ENCODE measurements around the gene NAB2. TPM values are rescaled to one million over a fixed set of nuclear protein-coding genes. Genes with fewer than 3 reads are reported as not detected.

The NAB2 gene
- total and polyA plus RNA-seq, 2 of the 8 experiments (the other 6 are each of a cell fraction or from before 2014, with no cell fraction given), result 20.9 to 23.5 TPM

GRCh38 chr12:57091638-57092528 is 3.0 kb downstream of the NAB2 start:
- no peak for TF ChIP-seq KDM5A (IDR thresholded peaks at IDR 0.05; ENCODE audit: low read length)
- TF ChIP-seq POLR2A (IDR thresholded peaks at IDR 0.05; ENCODE audit: control extremely low read depth in 1 of 2, low read depth in 2 of 2, low read length in 2 of 2), result 0 out of 3 replicates have a peak, but pooled peaks of 1 of the 2 experiments have one; percentile 13
- no peak for TF ChIP-seq SUZ12 (IDR thresholded peaks at IDR 0.05; ENCODE audit: low read length)
- Histone ChIP-seq H3K27ac (ENCODE audit: low read depth, low read length) (no peak overlapping the region), H3K23me2 (ENCODE audit: low read depth, low read length) (peaks cover 16% of the 10 kb centered on the region), H2AFZ (ENCODE audit: low read length) (no peak overlapping the region), H3K9me3 (ENCODE audit: insufficient read depth in 2 of 2, low read depth in 1 of 2, low read length in 1 of 2) (no peaks in the 10 kb centered on the region), H3K4ac (replicated peaks; ENCODE audit: insufficient read length, low read depth, low read length) (no peak overlapping the region), H4K8ac (ENCODE audit: extremely low read depth, insufficient read depth, low read length) (no peak overlapping the region), H3K79me2 (ENCODE audit: control insufficient read depth in 1 of 2, insufficient read depth in 2 of 2, low read length in 2 of 2) (peaks cover 0 to 18% of the 10 kb centered on the region in 2 experiments; a peak in 1 of 4 replicates), H3K4me3 (ENCODE audit: extremely low read depth in 1 of 4, insufficient read depth in 2 of 4, low read depth in 3 of 4, low read length in 4 of 4) (no peak overlapping the region), H4K91ac (replicated peaks; ENCODE audit: insufficient read length, low read length) (no peak overlapping the region), H4K20me1 (replicated peaks in 1 of 2; ENCODE audit: control insufficient read depth in 1 of 2, insufficient read depth in 2 of 2, low read length in 2 of 2) (peaks cover 4 to 11% of the 10 kb centered on the region in 2 experiments), H3K9ac (replicated peaks in 1 of 4; ENCODE audit: extremely low read depth in 1 of 4, low read depth in 3 of 4, low read length in 3 of 4) (no peak overlapping the region), H3K18ac (ENCODE audit: extremely low read depth, low read length) (no peak overlapping the region), H3K36me3 (ENCODE audit: control insufficient read depth in 2 of 4, insufficient read depth in 4 of 4, low read length in 3 of 4) (peaks cover 9 to 32% (median 18%) of the 10 kb centered on the region in 4 experiments), H3K4me2 (ENCODE audit: insufficient read depth in 1 of 2, low read depth in 2 of 2, low read length in 2 of 2) (no peak overlapping the region; a peak in 1 of 4 replicates), H3K27me3 (replicated peaks in 1 of 4; ENCODE audit: control insufficient read depth in 3 of 4, extremely low read depth in 1 of 4, insufficient read depth in 3 of 4, low read length in 3 of 4) (no peaks in the 10 kb centered on the region), H3K79me1 (ENCODE audit: low read depth, low read length) (peaks cover 4% of the 10 kb centered on the region), H3K14ac (ENCODE audit: insufficient read length) (no peak overlapping the region), H2AK5ac (ENCODE audit: low read depth, low read length) (no peak overlapping the region), H2BK20ac (ENCODE audit: low read length) (no peak overlapping the region), H3K23ac (ENCODE audit: insufficient read length) (no peak overlapping the region), H3K4me1 (replicated peaks in 1 of 4; ENCODE audit: control insufficient read depth in 3 of 4, insufficient read depth in 4 of 4, low read length in 3 of 4) (peaks cover 0 to 32% (median 21%) of the 10 kb centered on the region in 4 experiments; a peak in 6 of 7 replicates), H3K56ac (replicated peaks; ENCODE audit: insufficient read length, low read depth, low read length) (no peak overlapping the region), H2BK15ac (ENCODE audit: low read length) (no peak overlapping the region), H2BK12ac (ENCODE audit: low read depth, low read length) (no peak overlapping the region), H4K5ac (ENCODE audit: insufficient read length, low read depth, low read length) (no peak overlapping the region), H2BK120ac (replicated peaks; ENCODE audit: low read depth, low read length) (no peak overlapping the region), H2BK5ac (ENCODE audit: low read depth, low read length) (no peak overlapping the region)
- FAIRE-seq, result no peak
- 93% methylated on average over 20 of the region's 25 CpGs; no CpG with 5 or more reads in 1 of the 2 experiments for WGBS, 2 experiments (ENCODE audit: extremely low coverage in 1 of 2, insufficient coverage in 1 of 2, insufficient read length in 1 of 2, insufficient replicate concordance in 2 of 2, low coverage in 1 of 2, low lambda C conversion rate in 2 of 2, missing lambda C conversion rate in 1 of 2)
- ChIA-PET POLR2A (ENCODE audit: partially characterized antibody) (interaction anchor here (0.9 to 16.5 kb wide), 12 partner anchors 6 to 367 kb away, joined by 3 to 352 read pairs (median 8); partner anchors contain the start of genes LRP1, NACA, NEMP1 and STAT6), CTCF (ENCODE audit: partially characterized antibody) (interaction anchor here (0.6 to 14.0 kb wide), 29 partner anchors 8 to 455 kb away, joined by 3 to 325 read pairs (median 4); partner anchors contain the start of genes MYO1A, NEMP1, STAT6 and TAC3)
- DNase-seq (ENCODE audit: low read depth in 1 of 2, low spot score in 2 of 2), result no peak
